ENCODE results near the gene AK5. TPM values are rescaled to one million over a fixed set of nuclear protein-coding genes. Genes with fewer than 3 reads are reported as not detected.

AK5 gene
- total and polyA plus RNA-seq, 2 of the 13 experiments (the other 11 are each of a cell fraction or from before 2014, with no cell fraction given), result not detected

GRCh38 chr1:77605246-77606026 lies 323.6 kb downstream of the AK5 start:
- CTCF ChIA-PET (ENCODE audit: low intra/inter-chr PET ratio, low total read pairs), result no interaction called here
- Histone ChIP-seq H4K20me1 (ENCODE audit: insufficient read depth, low read length) (no peaks in the 10 kb centered on the region), H3K9me3 (ENCODE audit: low read length) (peaks cover 13% of the 10 kb centered on the region), H3K4me2 (ENCODE audit: low read depth, low read length) (no peak overlapping the region), H2AFZ (ENCODE audit: low read length) (no peak overlapping the region), H3K79me2 (ENCODE audit: insufficient read depth, low read length) (peaks cover under 1% of the 10 kb centered on the region), H3K4me3 (replicated peaks in 1 of 3; ENCODE audit: insufficient read depth in 1 of 3, low read depth in 2 of 3, low read length in 3 of 3) (no peak overlapping the region), H3K27ac (ENCODE audit: extremely low read length, insufficient read depth, low read length) (no peak overlapping the region), H3K9ac (ENCODE audit: insufficient read depth, low read depth, low read length) (no peak overlapping the region), H3K27me3 (ENCODE audit: control insufficient read depth in 1 of 2, insufficient read depth in 2 of 2, low read length in 2 of 2) (no peaks in the 10 kb centered on the region), H3K4me1 (ENCODE audit: insufficient read depth, low read length) (no peaks in the 10 kb centered on the region), H3K36me3 (replicated peaks in 1 of 2; ENCODE audit: control insufficient read depth in 1 of 2, insufficient read depth in 2 of 2, low read length in 2 of 2) (no peaks in the 10 kb centered on the region; a peak in 1 of 5 replicates)
- BruUV-seq (replicated peaks), result no TSS peak
- POLR2A ChIA-PET, result no interaction called here
- in situ Hi-C loops (cut with HindIII; ENCODE audit: extremely low pct_ligation_motif_present, low pct_unique_long_range_greater_than_20kb), result no loop called here
- 100% methylated on average over 3 of the region's 5 CpGs for WGBS (ENCODE audit: low lambda C conversion rate)
- DNase-seq (ENCODE audit: low spot score), result no peak
- no peak for FAIRE-seq
- peak; percentile 38 for ATAC-seq
- intact Hi-C loops (cut with micrococcal nuclease; ENCODE audit: unreplicated experiment), result no loop called here
- no peak for TF ChIP-seq GLI4 (CRISPR knock-in tag; IDR thresholded peaks at IDR 0.05; ENCODE audit: borderline replicate concordance)
- no peak for TF ChIP-seq NFIB (CRISPR knock-in tag; IDR thresholded peaks at IDR 0.05; ENCODE audit: borderline replicate concordance)
- no peak for TF ChIP-seq KDM5B (CRISPR knock-in tag; IDR thresholded peaks at IDR 0.05; ENCODE audit: borderline replicate concordance)
- no peak for TF ChIP-seq HNRNPLL (IDR thresholded peaks at IDR 0.05; ENCODE audit: low read depth, low read length, poor library complexity, severe bottlenecking)
- TF ChIP-seq, protein P1, sequence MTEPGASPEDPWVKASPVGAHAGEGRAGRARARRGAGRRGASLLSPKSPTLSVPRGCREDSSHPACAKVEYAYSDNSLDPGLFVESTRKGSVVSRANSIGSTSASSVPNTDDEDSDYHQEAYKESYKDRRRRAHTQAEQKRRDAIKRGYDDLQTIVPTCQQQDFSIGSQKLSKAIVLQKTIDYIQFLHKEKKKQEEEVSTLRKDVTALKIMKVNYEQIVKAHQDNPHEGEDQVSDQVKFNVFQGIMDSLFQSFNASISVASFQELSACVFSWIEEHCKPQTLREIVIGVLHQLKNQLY (CRISPR knock-in tag; IDR thresholded peaks at IDR 0.05), result no peak
- no peak for TF ChIP-seq ZFP36L1 (CRISPR knock-in tag; IDR thresholded peaks at IDR 0.05)
- TF ChIP-seq, protein P2, sequence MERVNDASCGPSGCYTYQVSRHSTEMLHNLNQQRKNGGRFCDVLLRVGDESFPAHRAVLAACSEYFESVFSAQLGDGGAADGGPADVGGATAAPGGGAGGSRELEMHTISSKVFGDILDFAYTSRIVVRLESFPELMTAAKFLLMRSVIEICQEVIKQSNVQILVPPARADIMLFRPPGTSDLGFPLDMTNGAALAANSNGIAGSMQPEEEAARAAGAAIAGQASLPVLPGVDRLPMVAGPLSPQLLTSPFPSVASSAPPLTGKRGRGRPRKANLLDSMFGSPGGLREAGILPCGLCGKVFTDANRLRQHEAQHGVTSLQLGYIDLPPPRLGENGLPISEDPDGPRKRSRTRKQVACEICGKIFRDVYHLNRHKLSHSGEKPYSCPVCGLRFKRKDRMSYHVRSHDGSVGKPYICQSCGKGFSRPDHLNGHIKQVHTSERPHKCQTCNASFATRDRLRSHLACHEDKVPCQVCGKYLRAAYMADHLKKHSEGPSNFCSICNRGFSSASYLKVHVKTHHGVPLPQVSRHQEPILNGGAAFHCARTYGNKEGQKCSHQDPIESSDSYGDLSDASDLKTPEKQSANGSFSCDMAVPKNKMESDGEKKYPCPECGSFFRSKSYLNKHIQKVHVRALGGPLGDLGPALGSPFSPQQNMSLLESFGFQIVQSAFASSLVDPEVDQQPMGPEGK (CRISPR knock-in tag; IDR thresholded peaks at IDR 0.05), result no peak
- TF ChIP-seq ZNF563 (CRISPR knock-in tag; IDR thresholded peaks at IDR 0.05), result no peak
- TF ChIP-seq CREB1 (IDR thresholded peaks at IDR 0.05), result no peak
- TF ChIP-seq CREB1 (CRISPR knock-in tag; IDR thresholded peaks at IDR 0.05), result no peak
- TF ChIP-seq SIN3B (IDR thresholded peaks at IDR 0.05; ENCODE audit: low read length), result no peak
- no peak for TF ChIP-seq PAX8 (CRISPR knock-in tag; IDR thresholded peaks at IDR 0.05; ENCODE audit: borderline replicate concordance)
- no peak for TF ChIP-seq ZBTB4 (CRISPR knock-in tag; IDR thresholded peaks at IDR 0.05; ENCODE audit: borderline replicate concordance)
- TF ChIP-seq, protein P3, sequence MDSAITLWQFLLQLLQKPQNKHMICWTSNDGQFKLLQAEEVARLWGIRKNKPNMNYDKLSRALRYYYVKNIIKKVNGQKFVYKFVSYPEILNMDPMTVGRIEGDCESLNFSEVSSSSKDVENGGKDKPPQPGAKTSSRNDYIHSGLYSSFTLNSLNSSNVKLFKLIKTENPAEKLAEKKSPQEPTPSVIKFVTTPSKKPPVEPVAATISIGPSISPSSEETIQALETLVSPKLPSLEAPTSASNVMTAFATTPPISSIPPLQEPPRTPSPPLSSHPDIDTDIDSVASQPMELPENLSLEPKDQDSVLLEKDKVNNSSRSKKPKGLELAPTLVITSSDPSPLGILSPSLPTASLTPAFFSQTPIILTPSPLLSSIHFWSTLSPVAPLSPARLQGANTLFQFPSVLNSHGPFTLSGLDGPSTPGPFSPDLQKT (CRISPR knock-in tag; IDR thresholded peaks at IDR 0.05; ENCODE audit: borderline replicate concordance), result no peak
